EL (cell line): Measurements from ENCODE around the gene DNM3.
"Not testable (repeated sequence)": the region's sequence is repeated elsewhere in the genome, so short reads cannot be mapped to it uniquely, and the experiment has no call there.

ENCODE experiments used
- DNase-seq: peaks from one replicate; pipeline ENCODE4 v3.0.0-alpha.2; 2016

The DNM3 gene

GRCh38 chr1:171841050-171841910 is at the start of gene DNM3:
Gene DNM3 (plus strand): TSS chr1:171841498. CDS start chr1:171841657, 159 bp downstream.
- DNase-seq: peak; percentile 80

GRCh38 chr1:171792656-171793369 is 48.5 kb upstream of the DNM3 start:
- no peak for DNase-seq

GRCh38 chr1:171793636-171794035 is 47.7 kb upstream of the DNM3 start:
- DNase-seq: no peak

GRCh38 chr1:171794085-171794484 is 47.2 kb upstream of the DNM3 start:
- DNase-seq: peak; percentile 92

- DNase-seq: no peak
Observed at GRCh38 chr1:171796592-171796991, 44.7 kb upstream of the DNM3 start.

GRCh38 chr1:171798311-171798710 is 43.0 kb upstream of the DNM3 start:
- no peak for DNase-seq

- no peak for DNase-seq
Observed at GRCh38 chr1:171798765-171799164, 42.5 kb upstream of the DNM3 start.

- no peak for DNase-seq
Observed at GRCh38 chr1:171799166-171799565, 42.1 kb upstream of the DNM3 start.

- DNase-seq: not testable (repeated sequence)
Observed at GRCh38 chr1:171799698-171800097, 41.6 kb upstream of the DNM3 start.

GRCh38 chr1:171800342-171800741 is 41.0 kb upstream of the DNM3 start:
- DNase-seq: no peak

- DNase-seq: no peak
Observed at GRCh38 chr1:171800851-171801250, 40.4 kb upstream of the DNM3 start.

- DNase-seq: peak; percentile 47
Observed at GRCh38 chr1:171801487-171801891, 39.8 kb upstream of the DNM3 start.

- no peak for DNase-seq
Observed at GRCh38 chr1:171802207-171802606, 39.1 kb upstream of the DNM3 start.

- DNase-seq: no peak
Observed at GRCh38 chr1:171803045-171803444, 38.3 kb upstream of the DNM3 start.

GRCh38 chr1:171803461-171804022 is 37.8 kb upstream of the DNM3 start:
- DNase-seq: no peak

GRCh38 chr1:171805395-171806115 is 35.7 kb upstream of the DNM3 start:
- no peak for DNase-seq

GRCh38 chr1:171807556-171807955 is 33.7 kb upstream of the DNM3 start:
- DNase-seq: no peak

GRCh38 chr1:171809834-171810233 is 31.5 kb upstream of the DNM3 start:
- DNase-seq: no peak

GRCh38 chr1:171811672-171812071 is 29.6 kb upstream of the DNM3 start:
- no peak for DNase-seq

GRCh38 chr1:171814692-171815091 is 26.6 kb upstream of the DNM3 start:
- DNase-seq: no peak

GRCh38 chr1:171816300-171816901 is 24.9 kb upstream of the DNM3 start:
- no peak for DNase-seq

- DNase-seq: peak; percentile 82
Observed at GRCh38 chr1:171817511-171818265, 23.6 kb upstream of the DNM3 start.
